ENCODE results near the gene ZBTB21.

DNA sequence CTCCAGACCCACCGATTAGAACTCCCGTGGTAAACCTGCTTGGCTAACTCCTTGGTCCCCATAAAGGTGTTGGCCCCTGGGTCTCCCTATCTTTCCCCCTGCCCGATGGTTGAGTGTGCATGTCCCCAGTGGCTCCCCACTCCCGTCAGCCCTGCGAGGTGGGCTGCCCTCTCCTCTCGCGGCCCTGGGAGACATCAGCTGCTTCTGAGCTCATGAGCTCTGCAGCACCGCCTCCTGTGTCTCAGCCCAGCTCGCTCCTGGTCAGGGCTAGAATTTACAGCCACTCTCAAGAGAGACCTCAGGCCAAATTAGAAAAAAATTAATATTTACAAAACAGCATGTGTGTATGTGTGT is 15.9 kb upstream of the ZBTB21 start:
- TF ChIP-seq, protein P1, sequence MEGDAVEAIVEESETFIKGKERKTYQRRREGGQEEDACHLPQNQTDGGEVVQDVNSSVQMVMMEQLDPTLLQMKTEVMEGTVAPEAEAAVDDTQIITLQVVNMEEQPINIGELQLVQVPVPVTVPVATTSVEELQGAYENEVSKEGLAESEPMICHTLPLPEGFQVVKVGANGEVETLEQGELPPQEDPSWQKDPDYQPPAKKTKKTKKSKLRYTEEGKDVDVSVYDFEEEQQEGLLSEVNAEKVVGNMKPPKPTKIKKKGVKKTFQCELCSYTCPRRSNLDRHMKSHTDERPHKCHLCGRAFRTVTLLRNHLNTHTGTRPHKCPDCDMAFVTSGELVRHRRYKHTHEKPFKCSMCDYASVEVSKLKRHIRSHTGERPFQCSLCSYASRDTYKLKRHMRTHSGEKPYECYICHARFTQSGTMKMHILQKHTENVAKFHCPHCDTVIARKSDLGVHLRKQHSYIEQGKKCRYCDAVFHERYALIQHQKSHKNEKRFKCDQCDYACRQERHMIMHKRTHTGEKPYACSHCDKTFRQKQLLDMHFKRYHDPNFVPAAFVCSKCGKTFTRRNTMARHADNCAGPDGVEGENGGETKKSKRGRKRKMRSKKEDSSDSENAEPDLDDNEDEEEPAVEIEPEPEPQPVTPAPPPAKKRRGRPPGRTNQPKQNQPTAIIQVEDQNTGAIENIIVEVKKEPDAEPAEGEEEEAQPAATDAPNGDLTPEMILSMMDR (IDR thresholded peaks at IDR 0.05): no peak
- no peak for TF ChIP-seq USF2 (IDR thresholded peaks at IDR 0.05)

All from A549 (cell line).